OCI-LY7 (cell line): ENCODE measurements around the gene ZMYND11. TPM values are rescaled to one million over a fixed set of nuclear protein-coding genes. Genes with fewer than 3 reads are reported as not detected.

Source experiments
- BruUV-seq: library from RNA; stranded (reverse); fragments of 400-500 nt; replicated peaks from 2 replicates; lab custom pipeline; 2021; lab: Mats Ljungman, UMichigan
- CTCF ChIA-PET: fragments of 300-600 bp; sonication (Branson Sonifier 250); formaldehyde crosslinking; loops from one replicate; lab custom pipeline; 2022; ENCODE audit warnings: antibody characterized with exemption; ENCODE audit not compliant: unreplicated experiment; lab: Charles Lee
- POLR2A ChIA-PET: fragments of 300-600 bp; sonication (Branson Sonifier 250); formaldehyde crosslinking; loops from one replicate; lab custom pipeline; 2022; ENCODE audit warnings: antibody characterized with exemption; lab: Charles Lee
- DNase-seq: peaks from one replicate; pipeline ENCODE4 v3.0.0-alpha.2; 2015; ENCODE audit warnings: low spot score
- H2AFZ ChIP-seq: fragments of 200-600 bp; sonication (generic), shearing (Covaris generic); 2 replicates; pipeline ENCODE4 v1.6.1; 2014; ENCODE audit warnings: mild to moderate bottlenecking, antibody characterized with exemption, low read length, moderate library complexity
- H3K27ac ChIP-seq: fragments of 200-600 bp; sonication (generic); 2 replicates; pipeline ENCODE4 v1.5.1; 2014; ENCODE audit warnings: mixed run types, low read depth, mild to moderate bottlenecking, moderate library complexity, low read length, inconsistent platforms; ENCODE audit not compliant: poor library complexity, severe bottlenecking
- H3K36me3 ChIP-seq: fragments of 200-600 bp; sonication (generic); 2 replicates; pipeline ENCODE4 v1.6.1; 2014; ENCODE audit warnings: mild to moderate bottlenecking, antibody characterized with exemption, low read length, moderate library complexity, mixed read lengths; ENCODE audit not compliant: insufficient read depth
- H3K4me1 ChIP-seq: fragments of 200-600 bp; sonication (generic); 2 replicates; pipeline ENCODE4 v1.5.1; 2014; ENCODE audit warnings: mild to moderate bottlenecking, low read length; ENCODE audit not compliant: insufficient read depth, poor library complexity, severe bottlenecking
- H3K4me2 ChIP-seq: fragments of 200-600 bp; sonication (generic); 2 replicates; pipeline ENCODE4 v1.6.1; 2014; ENCODE audit warnings: mild to moderate bottlenecking, low read length
- H3K4me3 ChIP-seq: fragments of 200-600 bp; sonication (generic); 2 replicates; pipeline ENCODE4 v1.5.1; 2014; ENCODE audit warnings: mild to moderate bottlenecking, low read depth, low read length; ENCODE audit not compliant: poor library complexity, severe bottlenecking
- H3K79me2 ChIP-seq: fragments of 200-600 bp; sonication (generic); 2 replicates; pipeline ENCODE4 v1.6.1; 2016; ENCODE audit warnings: low read depth, mild to moderate bottlenecking, low read length, moderate library complexity, mixed read lengths; ENCODE audit not compliant: insufficient read depth
- H3K9me2 ChIP-seq: fragments of 200-600 bp; sonication (generic); 2 replicates; pipeline ENCODE4 v1.6.1; 2016; ENCODE audit warnings: mild to moderate bottlenecking, low read length, mixed read lengths; ENCODE audit not compliant: insufficient read depth
- H3K9me3 ChIP-seq: fragments of 200-600 bp; sonication (generic); 2 replicates; pipeline ENCODE4 v1.6.1; 2014; ENCODE audit warnings: mild to moderate bottlenecking, mixed run types, low read length, mixed read lengths
- H4K20me1 ChIP-seq: fragments of 200-600 bp; sonication (generic); 2 replicates; pipeline ENCODE4 v1.6.1; 2014; ENCODE audit warnings: mild to moderate bottlenecking, antibody characterized with exemption, low read length, moderate library complexity, mixed read lengths; ENCODE audit not compliant: insufficient read depth
- EZH2phosphoT487 ChIP-seq: fragments of 200-600 bp; sonication (generic); IDR thresholded peaks from 2 replicates; pipeline ENCODE4 v1.6.1; 2018; ENCODE audit warnings: low read depth, borderline replicate concordance, mild to moderate bottlenecking, mixed run types, antibody characterized with exemption, low read length, moderate library complexity, mixed read lengths
- intact Hi-C: fragments of 100-400 bp; cut with micrococcal nuclease; formaldehyde crosslinking; loops from one replicate; pipeline ENCODE4 v1.10.0; 2022; ENCODE audit not compliant: unreplicated experiment
- small RNA-seq: library from RNA; depleted of rRNA; stranded (forward); fragments of <200 nt; gene quantifications from one replicate; pipeline ENCODE3, GENCODE V24; 2014
- total RNA-seq, 2 experiments: library from RNA; depleted of rRNA in 1 of 2; stranded (reverse); fragments of >200 nt in 1 of 2; shearing (Covaris generic) in 1 of 2; gene quantifications; 2 replicates each; pipeline ENCODE4 v1.2.3, GENCODE V29; 2014 to 2022
- TF ChIP-seq, protein P1 (sequence below): fragments of 200-600 bp; sonication (generic); conservative IDR thresholded peaks from 2 replicates; pipeline ENCODE4 v1.5.1; 2014; ENCODE audit warnings: mild to moderate bottlenecking, antibody characterized with exemption, low read length, moderate library complexity, mixed read lengths

Gene ZMYND11
- total RNA-seq, 2 experiments from 2014 or later, result 4.0 to 5.5 TPM

DNA sequence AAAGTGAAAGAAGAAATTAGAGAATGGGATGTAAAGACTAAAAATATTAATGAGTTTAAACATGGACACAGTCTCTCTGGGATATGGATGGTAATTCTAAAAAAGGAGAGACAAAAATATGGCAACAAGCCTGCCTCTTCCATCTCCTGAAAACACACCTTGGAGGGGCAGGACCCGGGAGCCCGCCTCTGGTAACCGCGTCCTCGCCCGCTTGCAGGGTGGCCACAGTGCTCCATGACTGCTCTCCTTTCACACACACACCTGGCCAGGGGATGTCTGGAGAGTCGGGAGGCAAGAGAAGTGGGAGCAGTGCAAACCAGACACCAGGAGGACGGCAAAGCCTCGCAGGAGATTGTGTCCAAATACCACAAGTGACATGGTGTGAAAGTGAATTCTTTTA, 166.3 kb downstream of the ZMYND11 start:
- no peak overlapping the region for H3K4me2 ChIP-seq
- no peaks in the 10 kb centered on the region for H3K9me3 ChIP-seq
- ChIA-PET POLR2A (no interaction called here), CTCF (no interaction called here)
- no peak for TF ChIP-seq EZH2phosphoT487
- TF ChIP-seq, protein P1, sequence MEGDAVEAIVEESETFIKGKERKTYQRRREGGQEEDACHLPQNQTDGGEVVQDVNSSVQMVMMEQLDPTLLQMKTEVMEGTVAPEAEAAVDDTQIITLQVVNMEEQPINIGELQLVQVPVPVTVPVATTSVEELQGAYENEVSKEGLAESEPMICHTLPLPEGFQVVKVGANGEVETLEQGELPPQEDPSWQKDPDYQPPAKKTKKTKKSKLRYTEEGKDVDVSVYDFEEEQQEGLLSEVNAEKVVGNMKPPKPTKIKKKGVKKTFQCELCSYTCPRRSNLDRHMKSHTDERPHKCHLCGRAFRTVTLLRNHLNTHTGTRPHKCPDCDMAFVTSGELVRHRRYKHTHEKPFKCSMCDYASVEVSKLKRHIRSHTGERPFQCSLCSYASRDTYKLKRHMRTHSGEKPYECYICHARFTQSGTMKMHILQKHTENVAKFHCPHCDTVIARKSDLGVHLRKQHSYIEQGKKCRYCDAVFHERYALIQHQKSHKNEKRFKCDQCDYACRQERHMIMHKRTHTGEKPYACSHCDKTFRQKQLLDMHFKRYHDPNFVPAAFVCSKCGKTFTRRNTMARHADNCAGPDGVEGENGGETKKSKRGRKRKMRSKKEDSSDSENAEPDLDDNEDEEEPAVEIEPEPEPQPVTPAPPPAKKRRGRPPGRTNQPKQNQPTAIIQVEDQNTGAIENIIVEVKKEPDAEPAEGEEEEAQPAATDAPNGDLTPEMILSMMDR, result no peak
- DNase-seq, result no peak
- H3K27ac ChIP-seq, result peak overlapping the region; percentile 84
- BruUV-seq, result no TSS peak
- peaks cover 20% of the 10 kb centered on the region for H3K36me3 ChIP-seq
- intact Hi-C loops, result no loop called here
- H3K4me1 ChIP-seq, result peaks cover 86% of the 10 kb centered on the region
- H3K4me3 ChIP-seq, result no peak overlapping the region
- no peak overlapping the region for H2AFZ ChIP-seq
- H3K9me2 ChIP-seq, result no peaks in the 10 kb centered on the region
- no peaks in the 10 kb centered on the region for H3K79me2 ChIP-seq
- no peaks in the 10 kb centered on the region for H4K20me1 ChIP-seq

Small RNAs within 50 kb of the gene (small RNA-seq; reads per million reads assigned to genes)
- gene RNA5SP297 (1.4 reads per million, percentile 63 among the genes with 10 or more reads in this experiment), gene RNA5SP298 (7.7 reads per million, percentile 94 among the genes with 10 or more reads in this experiment)

Other genes starting within 250 kb of the ZMYND11 start
- gene TUBB8, start 86.2 kb upstream of the ZMYND11 start, total RNA-seq (2014; rRNA removed; shearing (Covaris generic)), result not detected in 2 replicates
- not detected in 2 replicates for gene TUBB8, start 86.2 kb upstream of the ZMYND11 start, total RNA-seq (2022)